MCF 10A (cell line): ENCODE results near the gene LRMDA. TPM values are rescaled to one million over a fixed set of nuclear protein-coding genes. Genes with fewer than 3 reads are reported as not detected.

Source experiments
- BruUV-seq: library from RNA; stranded (reverse); fragments of 400-500 nt; replicated peaks from 2 replicates; lab custom pipeline; 2021; lab: Mats Ljungman, UMichigan
- CTCF ChIA-PET: fragments of 300-600 bp; sonication (Branson Sonifier 250); formaldehyde crosslinking; extraction: SDS; loops from one replicate; lab custom pipeline; 2021; ENCODE audit warnings: antibody characterized with exemption, inconsistent platforms; lab: Yijun Ruan, JAX
- POLR2A ChIA-PET: fragments of 300-600, 350-650 bp; sonication (Branson Sonifier 250); formaldehyde crosslinking; extraction: SDS; loops from one replicate; lab custom pipeline; 2020; ENCODE audit warnings: antibody characterized with exemption, inconsistent platforms; lab: Yijun Ruan, JAX
- DNase-seq: peaks from one replicate; pipeline ENCODE4 v3.0.0-alpha.2; 2018; ENCODE audit not compliant: unreplicated experiment
- H3K27ac Mint-ChIP-seq: one replicate; pipeline ENCODE4 v1.8.0; 2022; ENCODE audit warnings: mild to moderate bottlenecking, low read depth, mixed read lengths; ENCODE audit not compliant: unreplicated experiment
- H3K27me3 Mint-ChIP-seq: one replicate; pipeline ENCODE4 v1.8.0; 2022; ENCODE audit warnings: mixed read lengths; ENCODE audit not compliant: insufficient read depth, unreplicated experiment
- H3K36me3 Mint-ChIP-seq: one replicate; pipeline ENCODE4 v1.8.0; 2022; ENCODE audit warnings: mild to moderate bottlenecking, moderate library complexity, mixed read lengths; ENCODE audit not compliant: insufficient read depth, unreplicated experiment
- H3K4me1 Mint-ChIP-seq: one replicate; pipeline ENCODE4 v1.8.0; 2022; ENCODE audit warnings: mixed read lengths; ENCODE audit not compliant: insufficient read depth, unreplicated experiment
- H3K4me3 Mint-ChIP-seq: one replicate; pipeline ENCODE4 v1.8.0; 2022; ENCODE audit warnings: mild to moderate bottlenecking, moderate library complexity, mixed read lengths; ENCODE audit not compliant: unreplicated experiment
- H3K9me3 Mint-ChIP-seq: one replicate; pipeline ENCODE4 v1.8.0; 2022; ENCODE audit warnings: mixed read lengths; ENCODE audit not compliant: unreplicated experiment
- CTCF ChIP-seq: fragments of 200-600 bp; IDR thresholded peaks from one replicate; pipeline ENCODE4 v1.8.0; 2022; ENCODE audit warnings: antibody characterized with exemption, mild to moderate bottlenecking; ENCODE audit not compliant: unreplicated experiment
- intact Hi-C: fragments of 100-400 bp; cut with micrococcal nuclease; formaldehyde crosslinking; loops from 2 replicates; pipeline ENCODE4 v1.14.1; 2022
- total RNA-seq: library from RNA; stranded (reverse); gene quantifications from 2 replicates; pipeline ENCODE4 v1.2.3, GENCODE V29; 2022

Gene LRMDA
- total RNA-seq, 1 experiment from 2014 or later: not detected

DNA sequence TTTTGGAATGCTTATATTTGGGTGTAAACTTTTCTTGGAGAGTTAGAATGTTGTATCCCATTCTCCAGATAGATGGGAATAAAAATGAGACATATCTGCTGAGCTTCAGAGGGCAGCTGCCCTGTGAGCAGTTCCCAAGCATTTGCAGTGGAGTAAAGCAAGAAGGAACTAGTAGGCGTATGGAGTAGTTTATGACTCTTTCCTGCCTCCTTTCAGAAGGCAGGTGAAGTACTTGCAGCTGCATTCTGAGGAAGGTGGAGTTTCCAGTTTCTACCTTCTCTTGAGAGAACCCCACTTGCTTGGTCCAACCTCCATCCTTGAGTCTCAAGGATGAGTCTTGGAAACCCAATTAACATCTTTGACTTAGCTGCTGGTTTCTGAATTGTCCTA lies 563.6 kb downstream of the LRMDA start:
- CTCF ChIA-PET: no interaction called here
- H3K27ac Mint-ChIP-seq: no peak overlapping the region
- POLR2A ChIA-PET: no interaction called here
- BruUV-seq: no TSS peak
- no peaks in the 10 kb centered on the region for H3K36me3 Mint-ChIP-seq
- no peak for DNase-seq
- H3K4me1 Mint-ChIP-seq: no peaks in the 10 kb centered on the region
- no peaks in the 10 kb centered on the region for H3K9me3 Mint-ChIP-seq
- TF ChIP-seq CTCF: no peak
- H3K4me3 Mint-ChIP-seq: no peak overlapping the region
- intact Hi-C loops: no loop called here
- peaks cover 13% of the 10 kb centered on the region for H3K27me3 Mint-ChIP-seq

- intact Hi-C loops: no loop called here
- no peak for TF ChIP-seq CTCF
- ChIA-PET CTCF (no interaction called here), POLR2A (no interaction called here)
- Mint-ChIP-seq H3K36me3 (no peaks in the 10 kb centered on the region), H3K4me1 (no peaks in the 10 kb centered on the region), H3K4me3 (no peak overlapping the region), H3K9me3 (no peaks in the 10 kb centered on the region), H3K27me3 (peaks cover 13% of the 10 kb centered on the region), H3K27ac (no peak overlapping the region)
- BruUV-seq: no TSS peak
- no peak for DNase-seq
Observed at GRCh38 chr10:75995720-75996119, 564.3 kb downstream of the LRMDA start.

- Mint-ChIP-seq H3K4me3 (no peak overlapping the region), H3K9me3 (no peaks in the 10 kb centered on the region), H3K27me3 (peaks cover 13% of the 10 kb centered on the region), H3K36me3 (no peaks in the 10 kb centered on the region), H3K27ac (no peak overlapping the region), H3K4me1 (no peaks in the 10 kb centered on the region)
- TF ChIP-seq CTCF: no peak
- no peak for DNase-seq
- ChIA-PET POLR2A (interaction anchor here (1.2 kb wide), 1 partner anchor 986 kb away, joined by 3 read pairs; no protein-coding TSS in a partner anchor), CTCF (interaction anchor here (0.7 kb wide), 1 partner anchor 72 kb away, joined by 3 read pairs; no protein-coding TSS in a partner anchor)
- intact Hi-C loops: no loop called here
- BruUV-seq: no TSS peak
Observed at GRCh38 chr10:75999001-75999400, 567.6 kb downstream of the LRMDA start.

DNA sequence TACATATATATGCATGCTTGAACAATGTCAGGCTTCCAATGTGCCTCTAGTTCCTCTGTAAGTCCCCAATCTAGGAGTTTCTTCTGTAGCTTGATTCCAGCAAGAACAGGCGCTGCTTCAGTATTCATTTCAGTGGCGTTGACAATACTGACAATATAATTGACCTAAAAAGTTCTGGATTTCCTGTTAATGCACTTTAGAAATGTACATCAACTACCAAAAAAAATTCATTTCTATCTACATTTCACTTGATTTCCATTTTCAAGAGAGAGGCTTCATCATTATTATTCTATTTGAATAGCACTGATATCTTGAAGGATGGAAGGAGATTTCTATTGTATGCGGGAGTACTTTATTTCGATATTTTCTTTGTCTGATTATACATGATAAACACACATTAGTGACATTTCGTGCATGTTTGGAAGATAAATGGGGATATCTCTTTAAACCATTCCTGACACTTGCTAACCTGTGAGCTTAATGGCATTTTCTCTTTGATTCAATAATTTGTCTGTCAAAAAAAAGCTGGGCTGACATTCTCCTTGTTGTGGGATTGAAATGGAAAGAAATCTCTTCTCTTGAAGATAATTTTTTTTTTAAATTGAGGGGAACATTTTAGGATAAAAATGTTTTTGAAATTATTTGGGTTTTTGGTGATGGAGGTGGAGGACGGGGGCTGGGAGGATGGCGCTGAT lies 568.2 kb downstream of the LRMDA start:
- CTCF ChIA-PET: interaction anchor here (0.7 kb wide), 2 partner anchors 73 to 387 kb away, joined by 3 read pairs; no protein-coding TSS in a partner anchor
- Mint-ChIP-seq H3K27ac (no peak overlapping the region), H3K36me3 (no peaks in the 10 kb centered on the region), H3K4me3 (no peak overlapping the region), H3K9me3 (no peaks in the 10 kb centered on the region), H3K27me3 (peaks cover 13% of the 10 kb centered on the region), H3K4me1 (no peaks in the 10 kb centered on the region)
- intact Hi-C loops: no loop called here
- no TSS peak for BruUV-seq
- DNase-seq: no peak
- POLR2A ChIA-PET: interaction anchor here (1.2 kb wide), 1 partner anchor 985 kb away, joined by 3 read pairs; no protein-coding TSS in a partner anchor
- TF ChIP-seq CTCF: no peak
